ENCODE results near the gene PDGFD. TPM values are rescaled to one million over a fixed set of nuclear protein-coding genes. Genes with fewer than 3 reads are reported as not detected.
"Not testable (repeated sequence)": the region's sequence is repeated elsewhere in the genome, so short reads cannot be mapped to it uniquely, and the experiment has no call there.

Gene PDGFD
- total RNA-seq, 1 donor from 2014 or later: 39.4 TPM

GRCh38 chr11:104053743-104054478 lies 110.0 kb downstream of the PDGFD start:
- DNase-seq: no peak

GRCh38 chr11:104051778-104052177 lies 112.2 kb downstream of the PDGFD start:
- no peak for DNase-seq

GRCh38 chr11:104049116-104049515 lies 114.8 kb downstream of the PDGFD start:
- no peak for DNase-seq

- not testable (repeated sequence) for DNase-seq
These were observed 117.1 kb downstream of the PDGFD start for GRCh38 chr11:104046858-104047257.

- DNase-seq: no peak
These were observed 117.6 kb downstream of the PDGFD start for GRCh38 chr11:104046331-104046730.

GRCh38 chr11:104043678-104044239 lies 120.2 kb downstream of the PDGFD start:
- DNase-seq: no peak

GRCh38 chr11:104043142-104043541 lies 120.8 kb downstream of the PDGFD start:
- DNase-seq: no peak

GRCh38 chr11:104041792-104042191 lies 122.2 kb downstream of the PDGFD start:
- DNase-seq: no peak

GRCh38 chr11:104036995-104037394 lies 127.0 kb downstream of the PDGFD start:
- DNase-seq: no peak

GRCh38 chr11:104036588-104036987 lies 127.4 kb downstream of the PDGFD start, which contains the start of gene DDI1:
Gene DDI1 (plus strand): TSS chr11:104036640. CDS start chr11:104036823, 183 bp downstream.
- DNase-seq: no peak

GRCh38 chr11:104033561-104033960 lies 130.4 kb downstream of the PDGFD start:
- DNase-seq: no peak

GRCh38 chr11:104033134-104033533 lies 130.8 kb downstream of the PDGFD start:
- DNase-seq: no peak

- DNase-seq: no peak
These were observed 135.3 kb downstream of the PDGFD start for GRCh38 chr11:104028476-104029263.

GRCh38 chr11:104024572-104024971 lies 139.4 kb downstream of the PDGFD start:
- no peak for DNase-seq

GRCh38 chr11:104015649-104016415 lies 148.1 kb downstream of the PDGFD start:
- no peak for DNase-seq

- no peak for DNase-seq
These were observed 152.9 kb downstream of the PDGFD start for GRCh38 chr11:104011044-104011443.

GRCh38 chr11:104009744-104010143 lies 154.2 kb downstream of the PDGFD start:
- no peak for DNase-seq

GRCh38 chr11:104005234-104005855 lies 158.6 kb downstream of the PDGFD start:
- DNase-seq: no peak

- no peak for DNase-seq
These were observed 160.5 kb downstream of the PDGFD start for GRCh38 chr11:104003491-104003890.

- DNase-seq: no peak
These were observed 162.3 kb downstream of the PDGFD start for GRCh38 chr11:104001561-104002056.

GRCh38 chr11:104000798-104001197 lies 163.1 kb downstream of the PDGFD start:
- no peak for DNase-seq
